ENCODE data around the gene ZDHHC20.

ZDHHC20 gene

GRCh38 chr13:21361123-21361522 is 98.0 kb downstream of the ZDHHC20 start:
- DNase-seq, result no peak

- DNase-seq, result no peak
Observed at GRCh38 chr13:21360463-21360862, 98.6 kb downstream of the ZDHHC20 start.

- DNase-seq, result no peak
Observed at GRCh38 chr13:21359855-21360254, 99.2 kb downstream of the ZDHHC20 start.

GRCh38 chr13:21355304-21355703 is 103.8 kb downstream of the ZDHHC20 start:
- no peak for DNase-seq

GRCh38 chr13:21354721-21355120 is 104.4 kb downstream of the ZDHHC20 start:
- DNase-seq, result no peak

- no peak for DNase-seq
Observed at GRCh38 chr13:21348488-21349120, 110.5 kb downstream of the ZDHHC20 start.

- DNase-seq, result no peak
Observed at GRCh38 chr13:21347753-21348318, 111.3 kb downstream of the ZDHHC20 start.

GRCh38 chr13:21344662-21345176 is 114.4 kb downstream of the ZDHHC20 start:
- no peak for DNase-seq

- no peak for DNase-seq
Observed at GRCh38 chr13:21343659-21344058, 115.4 kb downstream of the ZDHHC20 start.

- no peak for DNase-seq
Observed at GRCh38 chr13:21342699-21343442, 116.2 kb downstream of the ZDHHC20 start.

GRCh38 chr13:21341637-21342422 is 117.3 kb downstream of the ZDHHC20 start:
- DNase-seq, result no peak

GRCh38 chr13:21338639-21339278 is 120.3 kb downstream of the ZDHHC20 start:
- DNase-seq, result no peak

GRCh38 chr13:21338156-21338555 is 120.9 kb downstream of the ZDHHC20 start:
- no peak for DNase-seq

GRCh38 chr13:21336609-21337349 is 122.3 kb downstream of the ZDHHC20 start:
- DNase-seq, result no peak

- no peak for DNase-seq
Observed at GRCh38 chr13:21333186-21333585, 125.9 kb downstream of the ZDHHC20 start.

- peak; percentile 13 for DNase-seq
Observed at GRCh38 chr13:21330126-21330861, 128.8 kb downstream of the ZDHHC20 start.

- DNase-seq, result no peak
Observed at GRCh38 chr13:21328836-21329477, 130.1 kb downstream of the ZDHHC20 start.

GRCh38 chr13:21328201-21328600 is 130.9 kb downstream of the ZDHHC20 start:
- DNase-seq, result no peak

GRCh38 chr13:21326155-21327031 is 132.7 kb downstream of the ZDHHC20 start:
- DNase-seq, result peak; percentile 37

All from fibroblast of skin of back (primary cell).